Left ventricle myocardium superior (tissue), 1 donor: ENCODE results near the gene ABCG5. TPM values are rescaled to one million over a fixed set of nuclear protein-coding genes. Genes with fewer than 3 reads are reported as not detected.

Experiments
- ATAC-seq: fragments of 200-7000 bp; cut with Tn5 transposase; one replicate; pipeline ENCODE4 v1.9.1; 2020; ENCODE audit warnings: mild to moderate bottlenecking, moderate library complexity
- DNase-seq: peaks from one replicate; pipeline ENCODE4 v3.0.0-alpha.2; 2020
- intact Hi-C: fragments of 100-400 bp; cut with micrococcal nuclease; formaldehyde crosslinking; loops from one replicate; pipeline ENCODE4 v1.11.0; 2022
- total RNA-seq: library from RNA; stranded (reverse); fragmentation: NEBNext Ultra II Directional; extraction: Animal tissue kit (Norgen Biotek cat#: 25700); gene quantifications from one replicate; pipeline ENCODE4 v1.2.1, GENCODE V29; 2021
- donor health status: DM: no; HTN: yes; CAD: no; lungs with severe emphysema.

The ABCG5 gene
- total RNA-seq, 1 donor from 2014 or later = not detected

DNA sequence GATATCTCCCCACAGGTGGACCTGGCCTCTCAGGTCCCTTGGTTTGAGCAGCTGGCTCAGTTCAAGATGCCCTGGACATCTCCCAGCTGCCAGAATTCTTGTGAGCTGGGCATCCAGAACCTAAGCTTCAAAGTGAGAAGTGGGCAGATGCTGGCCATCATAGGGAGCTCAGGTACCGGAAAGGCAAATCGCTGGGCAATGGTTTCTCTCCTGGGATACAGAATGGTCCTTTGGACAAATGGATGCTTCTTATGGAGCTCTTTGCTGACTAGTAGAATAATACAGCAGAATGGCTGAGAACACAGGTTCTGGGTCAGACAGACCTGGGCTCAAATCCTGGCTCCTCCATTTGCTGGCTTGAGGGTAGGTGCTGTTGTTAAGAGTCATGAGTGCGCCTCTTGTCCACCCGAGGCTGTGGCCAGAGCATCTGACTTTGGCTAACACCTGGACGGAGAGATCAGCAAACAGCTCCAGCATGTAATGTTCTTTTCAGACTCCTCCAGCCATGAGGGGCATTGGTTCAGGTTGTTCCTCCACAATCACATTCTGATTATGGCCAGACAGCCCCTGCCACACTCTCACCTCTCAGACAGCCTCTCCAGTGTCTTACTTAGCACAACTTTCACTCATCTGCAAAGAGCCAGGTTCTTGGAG lies 7.6 kb upstream of the ABCG5 start:
- ATAC-seq (no peak), DNase-seq (no peak)
- intact Hi-C loops = no loop called here

DNA sequence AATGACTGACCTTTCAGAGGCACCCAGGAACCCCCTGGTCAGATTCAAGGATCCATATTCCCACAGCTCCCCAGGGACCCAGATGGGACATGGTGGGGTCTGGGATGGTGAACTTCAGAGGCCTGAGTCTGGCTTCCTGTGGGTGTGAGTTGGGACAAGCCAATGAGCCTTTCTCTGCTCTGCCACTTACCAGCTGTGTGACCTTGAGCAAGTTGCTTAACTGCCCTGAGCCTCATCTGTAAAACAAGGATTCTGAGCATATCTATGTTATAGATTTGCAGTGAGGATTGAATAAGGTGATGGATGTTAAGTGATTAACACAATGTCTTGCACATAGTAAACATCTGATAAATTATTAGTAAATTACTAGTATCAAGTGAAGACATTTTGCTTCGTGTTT lies 6.5 kb upstream of the ABCG5 start:
- ATAC-seq (no peak), DNase-seq (no peak)
- intact Hi-C loops = no loop called here

DNA sequence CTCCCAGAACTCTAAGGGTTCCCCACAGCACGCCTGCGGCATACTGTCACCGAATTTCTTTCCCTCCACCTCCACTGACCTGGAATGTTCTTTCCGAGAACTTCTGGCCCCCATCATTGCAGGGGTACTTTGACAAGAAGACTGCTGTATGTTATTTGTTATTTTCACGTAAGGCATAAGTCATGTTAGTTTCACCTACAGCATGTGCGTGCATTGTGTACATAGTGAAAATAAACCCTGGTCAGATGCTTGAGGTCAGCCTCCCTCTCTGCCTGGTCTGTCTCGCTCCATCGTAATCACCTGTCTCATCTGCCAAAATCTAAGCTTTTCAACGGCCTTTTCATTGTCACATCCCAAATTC lies 4.2 kb upstream of the ABCG5 start:
- ATAC-seq = no peak
- intact Hi-C loops = no loop called here
- DNase-seq = no peak

DNA sequence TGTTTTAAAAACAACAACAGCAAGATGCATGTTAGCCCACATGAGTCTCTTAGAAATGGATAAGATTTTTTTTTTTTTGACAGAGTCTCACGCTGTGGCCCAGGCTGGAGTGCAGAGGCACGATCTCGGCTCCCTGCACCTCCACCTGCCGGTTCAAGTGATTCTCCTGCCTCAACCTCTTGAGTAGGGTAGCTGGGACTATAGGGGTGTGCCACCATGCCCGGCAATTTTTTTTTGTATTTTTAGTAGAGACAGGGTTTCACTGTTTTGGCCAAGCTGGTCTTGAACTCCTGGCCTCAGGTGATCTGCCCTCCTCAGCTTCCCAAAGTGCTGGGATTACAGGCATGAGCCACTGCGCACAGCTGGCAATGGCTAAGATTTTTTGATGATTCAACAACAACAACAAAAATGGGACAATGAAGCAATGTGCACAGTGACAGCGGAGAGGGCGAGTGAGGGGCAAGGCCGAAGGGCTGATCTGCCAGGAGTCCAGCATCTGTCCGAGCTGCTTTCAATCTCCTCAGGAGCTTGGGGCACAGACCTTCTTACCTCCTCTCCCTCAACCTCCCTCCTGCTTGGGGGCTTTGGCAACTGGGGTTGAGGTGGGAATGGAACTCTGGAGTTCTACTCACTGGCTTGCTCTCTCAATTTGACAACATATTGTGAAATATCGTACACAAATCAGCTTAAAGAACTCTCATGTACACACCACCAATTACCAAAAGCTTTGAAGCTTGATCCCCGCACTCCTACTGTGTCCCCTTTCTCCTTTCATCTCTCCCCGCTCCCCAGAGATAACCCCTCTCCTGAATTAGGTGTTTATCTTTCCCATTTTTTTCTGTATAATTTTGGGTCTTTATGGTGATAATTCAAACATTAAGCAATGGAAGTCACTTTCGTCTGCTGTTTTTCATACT lies 3.6 kb upstream of the ABCG5 start:
- DNase-seq (no peak), ATAC-seq (no peak)

DNA sequence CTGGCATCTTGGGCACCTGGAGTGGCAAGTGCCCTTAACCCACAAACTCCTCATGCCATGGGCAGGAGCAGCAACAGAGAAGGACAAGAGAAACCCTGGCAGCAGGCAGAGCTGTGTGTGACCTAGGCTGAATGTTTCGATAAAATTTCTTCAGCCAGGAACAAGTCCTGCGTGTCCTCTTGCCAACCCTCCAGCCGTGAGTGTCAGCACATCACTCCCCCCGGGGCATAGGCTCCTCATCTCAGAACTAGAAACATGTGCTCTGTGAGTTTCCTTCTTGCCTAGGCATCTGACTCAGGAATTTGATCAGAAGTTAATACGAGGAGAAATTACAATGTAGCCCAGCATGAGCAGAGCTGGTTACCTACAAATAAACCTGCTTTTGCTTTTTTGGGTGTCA lies 2.3 kb upstream of the ABCG5 start:
- DNase-seq (no peak), ATAC-seq (no peak)
- intact Hi-C loops = no loop called here

More for the DNA sequence above, 3.6 kb upstream of the ABCG5 start:
- intact Hi-C loops = no loop called here

DNA sequence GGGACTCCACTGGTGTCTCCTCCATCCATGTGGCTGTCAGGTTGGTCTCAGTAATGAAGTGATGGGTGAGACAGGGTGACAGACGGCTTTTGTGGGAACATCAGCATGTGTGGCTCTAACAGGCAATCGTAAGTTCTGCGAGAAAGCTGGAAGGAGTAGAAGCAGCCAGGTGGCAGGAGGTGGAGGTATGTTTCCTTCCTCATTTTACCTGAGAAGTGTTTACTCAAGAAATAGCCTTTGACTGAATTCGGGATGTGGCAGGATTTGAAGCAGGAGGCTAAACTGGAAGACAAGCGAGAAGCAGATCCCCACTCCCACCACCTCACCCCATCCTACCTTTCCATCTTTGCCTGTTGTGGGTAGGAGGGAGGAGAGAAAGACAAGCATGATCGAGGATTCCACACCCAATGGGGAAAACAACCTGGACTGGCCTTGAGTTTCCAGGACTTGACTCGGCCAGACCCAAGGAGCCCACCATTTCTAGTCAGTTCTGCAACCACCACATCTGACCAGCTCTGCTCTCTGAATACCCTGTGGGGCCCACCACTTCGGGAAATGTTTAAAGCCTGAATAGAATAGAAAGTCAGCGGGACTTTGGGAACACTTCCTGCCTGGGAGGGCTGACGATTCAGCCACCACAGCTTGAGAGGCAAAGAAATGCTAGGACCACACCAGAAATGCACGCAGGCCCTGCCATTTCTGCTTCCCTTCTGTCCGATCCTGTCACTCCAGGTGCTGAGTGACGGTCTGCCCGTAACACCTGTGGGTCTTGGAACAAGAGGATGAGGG lies 1.3 kb upstream of the ABCG5 start:
- intact Hi-C loops = no loop called here
- DNase-seq (no peak), ATAC-seq (no peak)

DNA sequence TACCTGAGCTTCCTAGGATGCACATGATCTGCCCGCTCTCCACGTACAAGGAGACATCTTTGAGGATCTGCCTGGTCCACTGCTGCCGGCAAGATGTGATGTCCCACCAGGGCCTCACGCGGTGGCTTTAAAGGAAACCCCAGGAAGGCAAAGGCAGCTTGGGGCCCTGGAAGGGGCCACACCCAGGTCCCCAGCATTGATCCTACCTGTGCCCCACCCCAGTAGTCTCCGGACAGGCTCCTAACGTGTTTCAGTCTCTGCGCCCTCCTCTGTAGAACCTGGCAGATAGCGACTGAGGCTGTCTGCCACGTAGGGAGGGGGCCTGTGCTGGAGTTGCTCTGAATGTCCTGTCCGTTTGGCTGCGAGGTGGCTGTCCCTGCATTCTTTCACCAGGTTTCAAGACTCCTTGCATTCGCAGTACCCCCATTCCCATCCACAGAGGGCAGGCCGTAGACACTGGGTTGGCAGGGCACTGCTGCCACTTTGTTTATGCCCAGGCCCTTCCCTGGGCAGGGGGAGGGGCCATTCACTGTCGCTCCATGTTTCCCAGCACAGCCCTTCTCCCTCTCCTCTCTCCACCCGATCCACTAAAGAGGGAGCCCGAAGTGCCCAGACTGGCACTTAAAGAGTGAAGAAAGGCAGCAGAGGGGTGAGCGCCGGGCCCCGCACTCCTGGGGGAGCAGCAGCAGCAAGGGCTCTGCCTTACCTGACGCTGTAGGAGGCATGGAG lies 644 bp downstream of the ABCG5 start:
- DNase-seq (no peak), ATAC-seq (no peak)
- intact Hi-C loops = no loop called here

DNA sequence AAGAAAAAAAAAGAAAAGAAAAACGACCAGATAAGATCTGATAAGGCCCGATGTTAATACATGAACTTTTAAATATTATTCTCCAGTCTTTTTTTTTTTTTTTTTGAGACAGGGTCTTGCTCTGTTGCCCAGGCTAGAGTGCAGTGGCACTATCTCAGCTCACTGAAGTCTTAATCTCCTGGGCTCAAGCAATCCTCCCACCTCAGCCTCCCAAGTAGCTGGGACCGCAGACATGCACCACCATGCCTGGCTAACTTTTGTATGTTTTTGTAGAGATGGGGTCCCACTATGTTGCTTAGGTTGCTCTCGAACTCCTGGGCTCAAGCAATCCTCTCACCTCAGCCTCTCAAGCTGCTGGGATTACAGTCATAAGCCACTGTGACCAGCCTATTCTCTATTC lies 1.6 kb downstream of the ABCG5 start:
- ATAC-seq (no peak), DNase-seq (no peak)
- intact Hi-C loops = no loop called here

DNA sequence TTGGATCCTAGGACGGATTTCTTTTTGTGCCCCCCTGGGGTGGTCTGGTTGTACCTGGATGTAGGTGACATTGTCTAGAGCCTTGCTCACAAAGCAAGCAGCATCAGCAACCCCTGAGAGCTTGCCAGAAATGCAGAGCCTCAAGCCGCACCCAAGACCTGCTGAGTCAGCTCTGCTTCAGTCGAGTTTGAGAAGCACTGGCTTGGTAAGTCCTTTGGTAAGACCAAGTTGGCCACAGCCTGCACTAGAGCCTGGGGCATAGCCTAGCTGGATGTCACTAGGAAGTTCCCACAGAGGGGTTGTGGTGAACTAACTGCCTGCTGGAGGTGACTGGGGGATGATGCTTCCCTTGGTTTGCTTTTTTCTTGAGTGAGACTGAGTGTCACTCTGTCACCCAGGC lies 6.2 kb downstream of the ABCG5 start:
- ATAC-seq (no peak), DNase-seq (no peak)

DNA sequence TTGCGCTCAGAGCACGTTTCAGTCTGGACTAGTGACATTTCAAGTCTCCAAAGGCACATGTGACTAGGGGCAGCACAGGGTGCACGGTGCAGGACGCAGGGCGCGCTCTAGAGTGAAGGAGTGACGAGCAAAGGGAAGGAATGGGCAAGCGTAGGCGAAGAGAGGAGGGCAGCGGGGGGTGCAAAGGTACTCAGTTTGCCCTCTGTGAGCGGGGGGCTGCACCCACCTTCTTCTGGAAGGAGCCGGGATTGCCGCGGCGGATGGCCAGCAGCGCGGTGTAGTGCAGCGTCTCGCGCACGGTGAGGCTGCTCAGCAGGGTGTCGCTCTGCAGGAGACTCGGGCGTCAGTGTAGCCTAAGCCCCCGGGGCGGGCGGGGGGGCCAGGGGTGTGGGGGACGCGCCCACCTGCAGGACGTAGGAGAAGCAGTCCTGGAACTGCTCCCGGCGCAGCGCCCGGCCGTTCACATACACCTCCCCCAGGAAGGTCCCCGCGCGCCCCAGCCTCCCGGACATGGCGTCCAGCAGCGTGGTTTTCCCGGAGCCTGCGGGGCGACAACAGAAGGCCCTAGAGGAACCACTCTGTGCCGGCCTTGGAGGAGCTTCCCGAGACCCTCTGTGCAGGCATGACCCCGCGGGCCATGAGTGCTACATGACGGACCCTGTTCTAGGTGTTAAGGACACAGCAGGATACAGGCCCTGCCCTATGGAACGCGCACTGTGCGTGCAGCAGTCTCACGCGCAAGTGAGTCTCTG lies 6.9 kb downstream of the ABCG5 start:
- intact Hi-C loops = no loop called here
- ATAC-seq = no peak
- no peak for DNase-seq

More for the DNA sequence above, 6.2 kb downstream of the ABCG5 start:
- intact Hi-C loops = no loop called here

DNA sequence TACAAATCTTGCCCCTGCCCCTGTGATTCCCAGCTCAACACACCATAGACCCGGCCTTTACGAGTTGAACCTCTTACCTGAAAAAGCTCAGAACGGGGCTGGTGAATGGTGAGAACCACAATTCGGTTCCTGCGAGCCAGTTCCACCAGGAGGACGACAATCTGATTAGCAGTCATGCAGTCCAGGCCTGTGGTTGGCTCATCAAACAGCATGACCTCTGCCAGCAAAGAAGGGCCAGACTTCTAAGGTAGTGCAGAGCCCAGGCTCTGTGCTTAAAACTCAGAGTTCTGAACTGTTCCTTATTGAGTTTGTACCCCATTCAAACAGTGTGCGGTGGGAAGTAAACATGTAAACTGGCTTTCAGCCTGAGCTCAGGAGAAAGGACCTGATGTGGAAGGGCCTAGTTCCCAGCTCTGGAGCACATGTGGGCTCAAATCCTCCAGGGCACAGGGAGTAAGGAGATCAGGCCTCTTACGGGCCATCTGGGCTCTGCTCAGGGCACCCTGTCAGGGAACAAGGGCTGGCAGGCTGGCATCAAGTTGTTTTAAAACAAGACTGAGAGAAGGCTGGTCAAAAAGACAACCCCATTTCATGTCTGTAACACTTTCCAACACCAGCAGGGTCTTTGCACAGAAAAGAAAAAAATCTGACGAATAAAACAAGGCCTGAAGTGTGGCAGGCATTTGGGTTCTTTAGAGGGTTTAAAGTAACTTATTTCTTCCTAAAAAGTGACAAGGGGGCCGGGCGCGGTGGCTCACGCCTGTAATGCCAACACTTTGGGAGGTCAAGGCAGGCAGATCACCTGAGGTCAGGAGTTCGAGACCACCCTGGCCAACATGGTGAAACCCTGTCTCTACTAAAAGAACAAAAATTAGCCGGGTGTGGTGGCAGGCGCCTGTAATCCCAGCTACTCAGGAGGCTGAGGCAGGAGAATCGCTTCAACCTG lies 12.1 kb downstream of the ABCG5 start:
- ATAC-seq = no peak
- DNase-seq = no peak
- intact Hi-C loops = no loop called here

DNA sequence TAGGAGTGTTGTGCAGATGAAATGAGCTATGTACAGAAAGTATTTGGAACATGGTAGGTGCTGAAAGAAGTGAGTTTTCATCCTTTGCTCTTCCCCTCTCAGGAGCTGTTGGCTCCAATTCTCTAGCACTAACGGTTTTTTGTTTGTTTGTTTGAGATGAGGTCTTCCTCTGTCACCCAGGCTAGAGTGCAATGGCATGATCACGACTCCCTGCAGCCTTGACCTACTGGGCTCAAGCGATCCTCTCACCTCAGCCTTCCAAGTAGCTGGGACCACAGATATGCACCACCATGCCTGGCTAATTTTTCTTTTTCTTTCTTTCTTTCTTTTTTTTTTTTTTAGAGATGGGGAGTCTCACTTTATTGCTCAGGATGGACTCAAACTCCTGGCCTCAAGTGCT lies 12.8 kb downstream of the ABCG5 start:
- DNase-seq = no peak
- ATAC-seq = no peak
- intact Hi-C loops = no loop called here

DNA sequence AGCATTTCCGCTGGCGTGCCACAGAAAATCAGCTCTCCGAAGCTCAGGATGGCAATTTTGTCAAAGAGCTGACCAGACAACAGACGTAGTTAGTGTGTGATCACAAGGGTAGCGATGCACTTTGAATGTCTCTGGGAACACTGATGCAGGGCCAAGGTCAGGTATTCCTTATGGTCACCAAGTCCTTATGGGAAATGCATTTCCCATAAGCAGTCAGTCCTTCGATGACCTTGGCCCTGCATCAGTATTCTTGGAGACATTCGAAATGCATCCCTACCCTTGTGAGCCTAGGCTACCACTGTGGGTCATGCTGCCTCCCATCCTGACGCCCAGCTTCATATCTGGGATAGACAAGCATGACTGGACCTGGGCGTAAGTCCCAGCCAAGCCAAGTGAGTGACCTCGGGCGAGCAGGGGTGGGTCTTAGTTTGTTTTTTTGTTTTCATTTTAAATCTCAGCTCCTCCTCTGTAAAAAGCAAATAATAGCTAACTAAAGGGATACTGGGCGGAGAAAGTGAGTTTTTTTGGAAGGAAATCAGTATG lies 13.6 kb downstream of the ABCG5 start:
- ATAC-seq (no peak), DNase-seq (no peak)
- intact Hi-C loops = no loop called here

DNA sequence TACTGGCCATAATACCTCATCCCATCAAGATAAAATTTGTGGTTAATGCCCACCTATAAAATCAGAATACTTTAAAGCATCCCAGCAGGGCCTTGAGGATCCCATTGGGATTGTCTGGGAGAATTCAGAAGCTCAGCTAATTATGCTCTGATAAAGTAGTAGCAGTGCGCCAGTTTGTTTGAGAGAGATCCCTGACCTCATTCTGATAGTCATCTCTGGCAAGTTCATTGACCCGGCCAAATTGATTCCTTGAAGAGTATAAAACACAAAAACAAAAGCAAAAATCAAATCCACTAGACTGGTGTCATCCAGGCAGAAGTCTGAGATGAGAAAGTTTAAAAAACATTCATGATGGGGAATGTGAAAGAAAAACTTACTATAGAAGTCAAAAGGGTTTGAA lies 14.1 kb downstream of the ABCG5 start:
- intact Hi-C loops = no loop called here
- no peak for ATAC-seq
- DNase-seq = no peak

DNA sequence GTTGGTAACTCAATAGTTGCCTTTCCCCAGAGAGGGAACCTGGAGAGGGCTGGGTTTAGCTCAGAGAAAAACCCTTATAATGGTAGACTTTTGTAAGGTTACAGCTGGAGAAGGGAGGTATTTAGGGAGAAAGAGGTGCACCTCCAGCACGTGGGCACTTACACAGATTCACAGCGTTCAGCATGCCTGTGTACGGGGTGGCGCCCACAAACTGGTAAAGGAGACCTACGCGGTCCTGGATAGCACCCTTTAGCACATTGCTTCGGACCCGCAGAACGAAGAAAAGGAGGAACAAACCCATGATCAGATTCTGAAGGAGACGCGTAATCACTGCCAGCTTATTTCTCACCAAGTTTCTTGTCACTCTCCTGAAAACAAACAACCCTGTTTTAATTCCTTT lies 14.9 kb downstream of the ABCG5 start:
- DNase-seq = no peak
- no peak for ATAC-seq
- intact Hi-C loops = no loop called here

DNA sequence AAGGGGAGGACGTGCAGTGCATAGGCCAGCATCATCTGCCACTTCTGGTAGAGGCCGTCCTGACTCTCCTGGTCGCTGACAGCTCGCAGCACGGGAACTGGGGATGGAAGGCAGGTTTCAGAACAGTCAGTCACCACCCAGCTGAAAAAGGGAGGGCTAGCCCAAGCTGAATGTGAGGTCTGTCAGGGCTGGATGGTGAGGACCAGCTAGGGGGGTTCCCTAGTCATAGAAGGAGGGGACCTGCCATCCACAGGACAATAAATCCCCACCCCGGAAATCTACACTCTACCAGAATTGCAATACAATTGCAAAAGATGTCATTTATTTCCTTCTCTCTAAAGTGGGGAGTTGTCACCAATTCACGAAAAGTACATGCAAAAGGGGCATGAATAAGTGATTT lies 15.8 kb downstream of the ABCG5 start:
- no peak for ATAC-seq
- intact Hi-C loops = no loop called here

DNA sequence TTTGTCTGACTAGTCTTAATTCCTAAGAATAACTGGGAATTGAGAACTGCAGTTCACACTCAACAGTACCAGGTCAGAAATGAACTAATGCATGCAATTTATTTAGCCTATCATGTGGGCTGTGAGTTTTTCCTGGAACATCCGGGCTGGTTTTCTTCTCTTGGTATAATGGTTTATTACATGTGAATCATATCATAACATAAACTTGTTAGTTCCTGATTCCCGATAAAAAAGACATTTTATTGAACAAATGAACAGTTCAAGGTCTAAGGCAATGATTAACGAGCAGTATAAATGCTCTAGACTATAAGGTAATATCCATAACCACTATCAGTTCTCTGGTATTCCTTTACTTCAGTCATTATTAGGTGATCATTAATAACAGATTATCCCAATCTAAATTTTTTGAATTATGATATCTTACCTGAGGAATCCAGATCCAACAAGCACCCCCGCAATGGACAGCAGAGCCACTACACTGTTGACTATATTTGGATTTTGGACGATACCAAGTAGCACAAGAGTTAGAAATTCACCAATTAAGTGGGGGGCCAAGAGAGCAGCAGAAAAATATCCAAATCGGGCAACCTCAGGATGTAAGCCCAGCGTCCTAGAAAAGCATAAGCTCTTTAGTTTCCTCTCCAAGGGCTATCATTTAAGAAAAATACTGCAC lies 19.0 kb downstream of the ABCG5 start:
- DNase-seq (no peak), ATAC-seq (no peak)
- intact Hi-C loops = no loop called here

More for the DNA sequence above, 15.8 kb downstream of the ABCG5 start:
- DNase-seq = no peak
